HepG2 (cell line): ENCODE measurements around the gene ITGB5. TPM values are rescaled to one million over a fixed set of nuclear protein-coding genes. Genes with fewer than 3 reads are reported as not detected.

Experiments
- CBX5 ChIP-seq: sonication (generic); formaldehyde crosslinking; IDR thresholded peaks from 2 replicates; pipeline ENCODE4 v1.4.0; 2020; ENCODE audit warnings: missing genetic modification reagents, borderline replicate concordance
- EP300 ChIP-seq, 3 experiments: sonication (generic) in 1 of 3; formaldehyde crosslinking in 1 of 3; IDR thresholded peaks; 2 replicates each; pipeline versions ENCODE4 v1.5.1 to v1.6.1; 2011 to 2020; ENCODE audit warnings: low read depth in 2 of 3, low read length in 2 of 3, borderline replicate concordance in 1 of 3, improper control_type of control experiment in 1 of 3, mild to moderate bottlenecking in 1 of 3, missing genetic modification reagents in 1 of 3, moderate library complexity in 1 of 3
- MTA1 ChIP-seq: sonication (generic); formaldehyde crosslinking; IDR thresholded peaks from 2 replicates; pipeline ENCODE4 v1.4.0; 2020; ENCODE audit warnings: missing genetic modification reagents, mild to moderate bottlenecking, borderline replicate concordance
- POLR2AphosphoS5 ChIP-seq: IDR thresholded peaks from 2 replicates; pipeline ENCODE4 v1.6.1; 2012; ENCODE audit warnings: low read depth, low read length
- TCF7 ChIP-seq: sonication (generic); IDR thresholded peaks from 2 replicates; pipeline ENCODE4 v1.6.1; 2016; ENCODE audit warnings: antibody characterized with exemption, low read depth
- TFDP1 ChIP-seq: IDR thresholded peaks from 2 replicates; pipeline ENCODE4 v1.6.1; 2016; ENCODE audit warnings: missing compliant biosample characterization, missing genetic modification reagents, borderline replicate concordance
- ZBTB7B ChIP-seq: sonication (generic); formaldehyde crosslinking; IDR thresholded peaks from 2 replicates; pipeline ENCODE4 v1.4.0; 2020; ENCODE audit warnings: missing genetic modification reagents
- ZFX ChIP-seq: sonication (generic); formaldehyde crosslinking; IDR thresholded peaks from 2 replicates; pipeline ENCODE4 v1.4.0; 2020; ENCODE audit warnings: mild to moderate bottlenecking, low read depth, missing genetic modification reagents, moderate library complexity
- ZNF343 ChIP-seq: sonication (generic); formaldehyde crosslinking; IDR thresholded peaks from 2 replicates; pipeline ENCODE4 v1.4.0; 2020; ENCODE audit warnings: mild to moderate bottlenecking, missing genetic modification reagents
- ZNF501 ChIP-seq: sonication (generic); formaldehyde crosslinking; IDR thresholded peaks from 2 replicates; pipeline ENCODE4 v1.5.1; 2020; ENCODE audit warnings: mild to moderate bottlenecking, moderate library complexity, missing genetic modification reagents
- ZNF512B ChIP-seq: sonication (generic); formaldehyde crosslinking; IDR thresholded peaks from 2 replicates; pipeline ENCODE4 v1.5.1; 2020; ENCODE audit warnings: missing genetic modification reagents, mild to moderate bottlenecking, borderline replicate concordance
- polyA plus RNA-seq, 8 experiments: library from polyadenylated mRNA; depleted of rRNA in 3 of 8; stranded (reverse) in 7 of 8; unstranded in 1 of 8; fragments of >200 nt; fragmentation: Illumina TruSeq in 4 of 8; extraction: Trizol in 4 of 8; gene quantifications; 2 replicates each; pipeline versions ENCODE4 v1.2.1 to v1.2.3, GENCODE V29; 2011 to 2016; ENCODE audit warnings: low read depth in 4 of 8, missing spikeins in 1 of 8, mixed read lengths in 1 of 8; ENCODE audit not compliant: insufficient read depth in 1 of 8
- total RNA-seq, 5 experiments: library from RNA; depleted of rRNA; stranded (reverse); fragments of >200 nt; fragmentation: Illumina TruSeq; extraction: Trizol; gene quantifications; 2 replicates each; pipeline ENCODE4 v1.2.3, GENCODE V29; 2016; ENCODE audit warnings: low read depth in 1 of 5
- TF ChIP-seq, protein P1 (sequence below): sonication (generic); formaldehyde crosslinking; IDR thresholded peaks from 2 replicates; pipeline ENCODE4 v1.5.0; 2020; ENCODE audit warnings: mild to moderate bottlenecking, missing genetic modification reagents, borderline replicate concordance
- TF ChIP-seq, protein P2 (sequence below): IDR thresholded peaks from 2 replicates; pipeline ENCODE4 v1.6.1; 2016; ENCODE audit warnings: missing genetic modification reagents, missing compliant biosample characterization
- TF ChIP-seq, protein P3 (sequence below): sonication (generic); formaldehyde crosslinking; IDR thresholded peaks from 2 replicates; pipeline ENCODE4 v1.4.0; 2020; ENCODE audit warnings: missing genetic modification reagents

Gene ITGB5
- total and polyA plus RNA-seq, 2 of the 13 experiments (the other 11 are each of a cell fraction or from before 2014, with no cell fraction given) = 74.1 to 343 TPM

- TF ChIP-seq, protein P1, sequence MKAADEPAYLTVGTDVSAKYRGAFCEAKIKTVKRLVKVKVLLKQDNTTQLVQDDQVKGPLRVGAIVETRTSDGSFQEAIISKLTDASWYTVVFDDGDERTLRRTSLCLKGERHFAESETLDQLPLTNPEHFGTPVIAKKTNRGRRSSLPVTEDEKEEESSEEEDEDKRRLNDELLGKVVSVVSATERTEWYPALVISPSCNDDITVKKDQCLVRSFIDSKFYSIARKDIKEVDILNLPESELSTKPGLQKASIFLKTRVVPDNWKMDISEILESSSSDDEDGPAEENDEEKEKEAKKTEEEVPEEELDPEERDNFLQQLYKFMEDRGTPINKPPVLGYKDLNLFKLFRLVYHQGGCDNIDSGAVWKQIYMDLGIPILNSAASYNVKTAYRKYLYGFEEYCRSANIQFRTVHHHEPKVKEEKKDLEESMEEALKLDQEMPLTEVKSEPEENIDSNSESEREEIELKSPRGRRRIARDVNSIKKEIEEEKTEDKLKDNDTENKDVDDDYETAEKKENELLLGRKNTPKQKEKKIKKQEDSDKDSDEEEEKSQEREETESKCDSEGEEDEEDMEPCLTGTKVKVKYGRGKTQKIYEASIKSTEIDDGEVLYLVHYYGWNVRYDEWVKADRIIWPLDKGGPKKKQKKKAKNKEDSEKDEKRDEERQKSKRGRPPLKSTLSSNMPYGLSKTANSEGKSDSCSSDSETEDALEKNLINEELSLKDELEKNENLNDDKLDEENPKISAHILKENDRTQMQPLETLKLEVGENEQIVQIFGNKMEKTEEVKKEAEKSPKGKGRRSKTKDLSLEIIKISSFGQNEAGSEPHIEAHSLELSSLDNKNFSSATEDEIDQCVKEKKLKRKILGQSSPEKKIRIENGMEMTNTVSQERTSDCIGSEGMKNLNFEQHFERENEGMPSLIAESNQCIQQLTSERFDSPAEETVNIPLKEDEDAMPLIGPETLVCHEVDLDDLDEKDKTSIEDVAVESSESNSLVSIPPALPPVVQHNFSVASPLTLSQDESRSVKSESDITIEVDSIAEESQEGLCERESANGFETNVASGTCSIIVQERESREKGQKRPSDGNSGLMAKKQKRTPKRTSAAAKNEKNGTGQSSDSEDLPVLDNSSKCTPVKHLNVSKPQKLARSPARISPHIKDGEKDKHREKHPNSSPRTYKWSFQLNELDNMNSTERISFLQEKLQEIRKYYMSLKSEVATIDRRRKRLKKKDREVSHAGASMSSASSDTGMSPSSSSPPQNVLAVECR (CRISPR knock-in tag) = peak; percentile 28; the same call in 1 of the 2 replicates
- peak; percentile 48; the same call in 1 of the 2 replicates for TF ChIP-seq TFDP1 (CRISPR knock-in tag)
- no peak for TF ChIP-seq ZNF512B (CRISPR knock-in tag)
- 0 out of 2 replicates have a peak, but pooled peaks have one; percentile 21 for TF ChIP-seq ZNF343 (CRISPR knock-in tag)
- TF ChIP-seq TCF7 = no peak; the same call in 1 of the 2 replicates
- peak; percentile 62; the same call in 1 of the 2 replicates for TF ChIP-seq MTA1 (CRISPR knock-in tag)
- TF ChIP-seq ZNF501 (CRISPR knock-in tag) = no peak
- peak in 1 of 2 experiments; percentile 39; a peak in 1 of 4 replicates for TF ChIP-seq EP300 (IDR thresholded peaks at IDR 0.05; ENCODE audit: low read depth in 2 of 2, low read length in 2 of 2)
- TF ChIP-seq EP300 (CRISPR knock-in tag; IDR thresholded peaks at IDR 0.05; ENCODE audit: borderline replicate concordance) = peak; percentile 27; the same call in 1 of the 2 replicates
- TF ChIP-seq, protein P2, sequence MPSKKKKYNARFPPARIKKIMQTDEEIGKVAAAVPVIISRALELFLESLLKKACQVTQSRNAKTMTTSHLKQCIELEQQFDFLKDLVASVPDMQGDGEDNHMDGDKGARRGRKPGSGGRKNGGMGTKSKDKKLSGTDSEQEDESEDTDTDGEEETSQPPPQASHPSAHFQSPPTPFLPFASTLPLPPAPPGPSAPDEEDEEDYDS (CRISPR knock-in tag) = peak; percentile 48; the same call in 1 of the 2 replicates
- TF ChIP-seq ZFX (CRISPR knock-in tag) = peak; percentile 76
- TF ChIP-seq, protein P3, sequence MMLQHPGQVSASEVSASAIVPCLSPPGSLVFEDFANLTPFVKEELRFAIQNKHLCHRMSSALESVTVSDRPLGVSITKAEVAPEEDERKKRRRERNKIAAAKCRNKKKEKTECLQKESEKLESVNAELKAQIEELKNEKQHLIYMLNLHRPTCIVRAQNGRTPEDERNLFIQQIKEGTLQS (CRISPR knock-in tag) = peak; percentile 12; the same call in 1 of the 2 replicates
- TF ChIP-seq POLR2AphosphoS5 = 0 out of 2 replicates have a peak, but pooled peaks have one; percentile 16
- peak; percentile 61; the same call in 1 of the 2 replicates for TF ChIP-seq ZBTB7B (CRISPR knock-in tag)
- TF ChIP-seq CBX5 (CRISPR knock-in tag) = 0 out of 2 replicates have a peak, but pooled peaks have one; percentile 55
Observed at GRCh38 chr3:124886168-124887056, 753 bp downstream of the ITGB5 start (continued).
